Measurements from ENCODE around the gene GDF3.

- TF ChIP-seq EP300 (IDR thresholded peaks at IDR 0.05; ENCODE audit: low read depth): no peak
- no peak for TF ChIP-seq POLR2A (IDR thresholded peaks at IDR 0.05)
Measured at GRCh38 chr12:7693793-7694192, 1.8 kb downstream of the GDF3 start.

All from transverse colon (tissue), 1 donor.